ENCODE results near the gene CDCA7L. TPM values are rescaled to one million over a fixed set of nuclear protein-coding genes. Genes with fewer than 3 reads are reported as not detected.

CDCA7L gene
- total RNA-seq, 1 donor from 2014 or later, result 53.0 TPM

DNA sequence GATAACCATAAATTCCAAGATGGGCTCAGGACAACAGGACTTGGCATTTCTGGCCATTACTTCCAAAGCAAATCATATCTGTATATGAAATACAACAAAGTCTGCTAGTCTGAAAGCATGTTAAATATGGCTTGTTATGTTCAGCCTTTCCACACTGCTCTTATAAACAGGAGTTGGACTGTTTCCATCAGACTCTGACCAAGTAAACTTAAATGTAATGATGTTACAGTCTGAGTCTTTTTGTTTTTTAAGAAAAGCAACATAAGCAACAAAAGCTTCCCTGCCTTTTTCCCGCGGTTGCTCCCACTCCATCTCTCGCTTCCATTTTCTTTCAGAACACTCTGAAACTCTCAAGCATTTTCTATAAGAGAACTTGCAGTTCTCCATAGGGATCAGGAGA lies 8.1 kb upstream of the CDCA7L start:
- no peak for DNase-seq (ENCODE audit: low spot score, unreplicated experiment)
- no peaks in the 10 kb centered on the region for H3K36me3 Mint-ChIP-seq (ENCODE audit: insufficient read depth)
- H3K4me3 Mint-ChIP-seq (ENCODE audit: low read depth), result no peak overlapping the region
- H3K4me1 Mint-ChIP-seq (ENCODE audit: low read depth), result peaks cover 8% of the 10 kb centered on the region
- H3K27ac Mint-ChIP-seq, result no peak overlapping the region
- H3K27me3 Mint-ChIP-seq, result peaks cover 5% of the 10 kb centered on the region
- H3K9me3 Mint-ChIP-seq (ENCODE audit: low read depth), result no peaks in the 10 kb centered on the region
- TF ChIP-seq, protein P1, sequence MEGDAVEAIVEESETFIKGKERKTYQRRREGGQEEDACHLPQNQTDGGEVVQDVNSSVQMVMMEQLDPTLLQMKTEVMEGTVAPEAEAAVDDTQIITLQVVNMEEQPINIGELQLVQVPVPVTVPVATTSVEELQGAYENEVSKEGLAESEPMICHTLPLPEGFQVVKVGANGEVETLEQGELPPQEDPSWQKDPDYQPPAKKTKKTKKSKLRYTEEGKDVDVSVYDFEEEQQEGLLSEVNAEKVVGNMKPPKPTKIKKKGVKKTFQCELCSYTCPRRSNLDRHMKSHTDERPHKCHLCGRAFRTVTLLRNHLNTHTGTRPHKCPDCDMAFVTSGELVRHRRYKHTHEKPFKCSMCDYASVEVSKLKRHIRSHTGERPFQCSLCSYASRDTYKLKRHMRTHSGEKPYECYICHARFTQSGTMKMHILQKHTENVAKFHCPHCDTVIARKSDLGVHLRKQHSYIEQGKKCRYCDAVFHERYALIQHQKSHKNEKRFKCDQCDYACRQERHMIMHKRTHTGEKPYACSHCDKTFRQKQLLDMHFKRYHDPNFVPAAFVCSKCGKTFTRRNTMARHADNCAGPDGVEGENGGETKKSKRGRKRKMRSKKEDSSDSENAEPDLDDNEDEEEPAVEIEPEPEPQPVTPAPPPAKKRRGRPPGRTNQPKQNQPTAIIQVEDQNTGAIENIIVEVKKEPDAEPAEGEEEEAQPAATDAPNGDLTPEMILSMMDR (IDR thresholded peaks at IDR 0.05; ENCODE audit: unreplicated experiment), result no peak

DNA sequence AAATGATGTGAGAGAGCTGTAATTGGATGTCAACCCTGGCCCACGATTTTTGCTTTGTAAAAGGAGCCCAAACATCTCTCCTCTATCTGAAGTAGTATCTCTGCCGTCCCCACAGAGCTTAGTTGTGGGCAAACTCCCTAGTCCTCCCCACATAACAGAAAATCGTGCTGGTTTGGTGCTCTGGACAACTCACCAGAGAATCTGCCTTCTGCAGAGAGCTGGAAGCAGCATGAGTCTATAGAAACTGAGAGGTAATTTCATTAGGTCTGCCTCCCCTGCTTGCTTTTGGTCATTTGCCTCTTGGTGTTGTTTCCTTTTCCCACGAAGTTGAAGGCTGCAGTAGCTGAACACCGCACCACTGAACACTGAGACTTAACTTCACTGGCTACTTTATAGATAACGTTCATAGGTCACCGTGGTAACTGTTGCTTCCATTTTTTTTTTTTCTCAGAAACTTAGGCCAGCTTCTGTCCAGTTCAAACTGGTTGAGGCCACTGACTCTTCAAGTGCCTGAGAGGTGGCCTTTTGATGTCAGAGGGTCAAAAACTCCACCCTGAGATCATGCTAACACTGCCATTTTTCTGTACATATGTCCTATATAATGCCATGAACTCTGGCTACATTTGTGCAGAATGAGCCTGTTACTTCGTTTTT lies 3.3 kb upstream of the CDCA7L start:
- peaks cover 20% of the 10 kb centered on the region for H3K4me1 Mint-ChIP-seq (ENCODE audit: low read depth)
- H3K4me3 Mint-ChIP-seq (ENCODE audit: low read depth), result no peak overlapping the region
- TF ChIP-seq, protein P1 (IDR thresholded peaks at IDR 0.05; ENCODE audit: unreplicated experiment), result no peak
- DNase-seq (ENCODE audit: low spot score, unreplicated experiment), result no peak
- no peaks in the 10 kb centered on the region for H3K9me3 Mint-ChIP-seq (ENCODE audit: low read depth)
- H3K27me3 Mint-ChIP-seq, result peaks cover 11% of the 10 kb centered on the region
- H3K27ac Mint-ChIP-seq, result no peak overlapping the region
- H3K36me3 Mint-ChIP-seq (ENCODE audit: insufficient read depth), result no peaks in the 10 kb centered on the region

DNA sequence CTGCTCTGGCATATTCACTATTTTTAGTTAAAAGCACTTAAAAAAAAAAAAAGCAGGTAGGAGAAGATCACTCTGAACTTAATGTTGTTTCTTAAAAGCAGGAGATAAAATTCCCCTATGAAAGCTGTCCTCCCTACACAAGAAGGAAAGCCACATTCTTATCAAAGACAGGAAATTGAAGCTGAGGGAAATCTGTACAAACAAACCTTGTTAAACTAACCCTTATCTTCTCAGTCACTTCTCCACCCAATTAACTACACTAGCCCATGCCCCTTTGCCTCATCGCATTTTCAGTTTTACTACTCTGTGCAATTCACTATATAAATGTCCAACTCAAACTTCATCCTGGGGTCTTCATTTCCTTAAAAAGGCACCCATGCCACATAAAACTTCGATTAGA lies 2.7 kb upstream of the CDCA7L start:
- H3K27me3 Mint-ChIP-seq, result peaks cover 11% of the 10 kb centered on the region
- no peak overlapping the region for H3K4me3 Mint-ChIP-seq (ENCODE audit: low read depth)
- H3K36me3 Mint-ChIP-seq (ENCODE audit: insufficient read depth), result no peaks in the 10 kb centered on the region
- TF ChIP-seq, protein P1 (IDR thresholded peaks at IDR 0.05; ENCODE audit: unreplicated experiment), result no peak
- no peak overlapping the region for H3K27ac Mint-ChIP-seq
- peaks cover 20% of the 10 kb centered on the region for H3K4me1 Mint-ChIP-seq (ENCODE audit: low read depth)
- H3K9me3 Mint-ChIP-seq (ENCODE audit: low read depth), result no peaks in the 10 kb centered on the region
- DNase-seq (ENCODE audit: low spot score, unreplicated experiment), result no peak

DNA sequence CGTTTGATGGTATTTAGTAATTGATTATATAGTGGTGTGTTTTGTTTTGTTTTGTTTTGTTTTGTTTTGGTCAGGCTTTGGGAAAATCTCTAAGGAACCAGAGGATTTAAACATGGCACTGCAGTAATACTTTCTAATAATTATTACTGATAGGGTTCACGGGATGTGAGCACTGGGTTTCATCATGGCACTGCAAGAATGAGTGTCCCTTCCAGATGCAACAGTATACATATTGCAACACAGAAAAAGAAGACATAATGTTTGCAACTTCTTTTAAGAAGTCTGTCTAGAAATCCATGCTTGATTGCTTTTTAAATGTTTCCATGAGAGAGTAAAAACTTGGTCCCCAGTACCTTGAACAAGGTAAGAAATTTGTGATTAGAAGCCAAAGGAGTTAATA lies 2.2 kb upstream of the CDCA7L start:
- no peak overlapping the region for H3K27ac Mint-ChIP-seq
- no peak overlapping the region for H3K4me3 Mint-ChIP-seq (ENCODE audit: low read depth)
- TF ChIP-seq, protein P1 (IDR thresholded peaks at IDR 0.05; ENCODE audit: unreplicated experiment), result no peak
- H3K4me1 Mint-ChIP-seq (ENCODE audit: low read depth), result peaks cover 21% of the 10 kb centered on the region
- H3K9me3 Mint-ChIP-seq (ENCODE audit: low read depth), result no peaks in the 10 kb centered on the region
- no peaks in the 10 kb centered on the region for H3K36me3 Mint-ChIP-seq (ENCODE audit: insufficient read depth)
- peaks cover 12% of the 10 kb centered on the region for H3K27me3 Mint-ChIP-seq
- DNase-seq (ENCODE audit: low spot score, unreplicated experiment), result no peak

DNA sequence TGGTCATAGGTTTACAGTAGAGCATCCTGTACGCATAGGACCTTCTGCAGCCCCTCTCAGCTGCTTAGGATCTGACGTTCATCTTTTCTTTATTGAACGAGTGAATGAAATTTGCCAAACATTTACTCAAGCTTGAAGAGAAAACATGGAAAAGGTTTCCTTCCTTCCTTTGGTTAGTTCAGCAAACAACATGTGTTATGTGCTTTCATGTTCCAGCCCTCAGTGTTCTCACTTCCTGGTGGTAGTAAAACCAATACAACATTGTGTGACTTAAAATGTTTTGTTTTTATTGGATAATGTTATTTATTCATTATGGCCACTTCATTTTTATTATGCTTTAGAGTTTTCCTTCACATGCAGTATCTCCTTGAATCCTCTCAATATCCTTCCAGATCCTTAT lies 1.4 kb upstream of the CDCA7L start:
- peaks cover 27% of the 10 kb centered on the region for H3K4me1 Mint-ChIP-seq (ENCODE audit: low read depth)
- TF ChIP-seq, protein P1 (IDR thresholded peaks at IDR 0.05; ENCODE audit: unreplicated experiment), result no peak
- no peak overlapping the region for H3K27ac Mint-ChIP-seq
- no peak overlapping the region for H3K4me3 Mint-ChIP-seq (ENCODE audit: low read depth)
- peaks cover 13% of the 10 kb centered on the region for H3K27me3 Mint-ChIP-seq
- no peak for DNase-seq (ENCODE audit: low spot score, unreplicated experiment)
- no peaks in the 10 kb centered on the region for H3K36me3 Mint-ChIP-seq (ENCODE audit: insufficient read depth)
- H3K9me3 Mint-ChIP-seq (ENCODE audit: low read depth), result no peaks in the 10 kb centered on the region

Measured in progenitor cell of endocrine pancreas (in vitro differentiated cells).